ENCODE data around the gene MRAP2. TPM values are rescaled to one million over a fixed set of nuclear protein-coding genes. Genes with fewer than 3 reads are reported as not detected.

The MRAP2 gene
- total RNA-seq, 2 donors from 2014 or later = 10.6 to 11.5 TPM

- H3K36me3 ChIP-seq = no peaks in the 10 kb centered on the region
- no peak overlapping the region for H3K27ac ChIP-seq
- intact Hi-C loops (cut with DNase I) = no loop called here
- DNase-seq (ENCODE audit: low spot score) = no peak
- H3K9me3 ChIP-seq = no peaks in the 10 kb centered on the region
- no peaks in the 10 kb centered on the region for H3K4me1 ChIP-seq (replicated peaks)
- WGBS = 88% methylated on average over 4 of the region's 4 CpGs
- no peak overlapping the region for H3K4me3 ChIP-seq
- H3K27me3 ChIP-seq (replicated peaks; ENCODE audit: insufficient read depth) = no peaks in the 10 kb centered on the region
- TF ChIP-seq POLR2AphosphoS5 (IDR thresholded peaks at IDR 0.05) (no peak), CTCF (IDR thresholded peaks at IDR 0.05) (no peak), POLR2A (IDR thresholded peaks at IDR 0.05) (no peak)
Observed at GRCh38 chr6:84003654-84004053, 29.9 kb upstream of the MRAP2 start.

GRCh38 chr6:84007871-84008270, 25.7 kb upstream of the MRAP2 start:
- H3K36me3 ChIP-seq = no peaks in the 10 kb centered on the region
- intact Hi-C loops (cut with DNase I) = no loop called here
- no peak overlapping the region for H3K27ac ChIP-seq
- TF ChIP-seq POLR2AphosphoS5 (IDR thresholded peaks at IDR 0.05) = no peak
- TF ChIP-seq CTCF (IDR thresholded peaks at IDR 0.05) = no peak
- no peak for TF ChIP-seq POLR2A (IDR thresholded peaks at IDR 0.05)
- WGBS = 88% methylated on average over 5 of the region's 5 CpGs
- H3K4me1 ChIP-seq (replicated peaks) = no peaks in the 10 kb centered on the region
- H3K27me3 ChIP-seq (replicated peaks; ENCODE audit: insufficient read depth) = no peaks in the 10 kb centered on the region
- DNase-seq (ENCODE audit: low spot score) = no peak
- no peaks in the 10 kb centered on the region for H3K9me3 ChIP-seq
- no peak overlapping the region for H3K4me3 ChIP-seq

GRCh38 chr6:84013354-84013753, 20.2 kb upstream of the MRAP2 start:
- H3K9me3 ChIP-seq = no peaks in the 10 kb centered on the region
- no peak overlapping the region for H3K27ac ChIP-seq
- no peaks in the 10 kb centered on the region for H3K27me3 ChIP-seq (replicated peaks; ENCODE audit: insufficient read depth)
- TF ChIP-seq POLR2AphosphoS5 (IDR thresholded peaks at IDR 0.05) (no peak), POLR2A (IDR thresholded peaks at IDR 0.05) (no peak), CTCF (IDR thresholded peaks at IDR 0.05) (no peak)
- H3K36me3 ChIP-seq = no peaks in the 10 kb centered on the region
- intact Hi-C loops (cut with DNase I) = no loop called here
- no peak overlapping the region for H3K4me3 ChIP-seq
- DNase-seq (ENCODE audit: low spot score) = no peak
- no peaks in the 10 kb centered on the region for H3K4me1 ChIP-seq (replicated peaks)
- 86% methylated on average over 2 of the region's 2 CpGs for WGBS

- Histone ChIP-seq H3K27ac (no peak overlapping the region), H3K9me3 (no peaks in the 10 kb centered on the region), H3K4me3 (no peak overlapping the region), H3K36me3 (no peaks in the 10 kb centered on the region), H3K27me3 (replicated peaks; ENCODE audit: insufficient read depth) (no peaks in the 10 kb centered on the region), H3K4me1 (replicated peaks) (no peaks in the 10 kb centered on the region)
- TF ChIP-seq CTCF (IDR thresholded peaks at IDR 0.05) (no peak), POLR2AphosphoS5 (IDR thresholded peaks at IDR 0.05) (no peak), POLR2A (IDR thresholded peaks at IDR 0.05) (no peak)
- no peak for DNase-seq (ENCODE audit: low spot score)
- 46% methylated on average over 3 of the region's 3 CpGs for WGBS
- intact Hi-C loops (cut with DNase I) = no loop called here
Observed at GRCh38 chr6:84013931-84014330, 19.6 kb upstream of the MRAP2 start.

GRCh38 chr6:84016029-84016428, 17.5 kb upstream of the MRAP2 start:
- Histone ChIP-seq H3K9me3 (no peaks in the 10 kb centered on the region), H3K36me3 (no peaks in the 10 kb centered on the region), H3K27ac (no peak overlapping the region), H3K4me3 (no peak overlapping the region), H3K4me1 (replicated peaks) (no peaks in the 10 kb centered on the region), H3K27me3 (replicated peaks; ENCODE audit: insufficient read depth) (no peaks in the 10 kb centered on the region)
- TF ChIP-seq POLR2A (IDR thresholded peaks at IDR 0.05) (no peak), POLR2AphosphoS5 (IDR thresholded peaks at IDR 0.05) (no peak), CTCF (IDR thresholded peaks at IDR 0.05) (no peak)
- 97% methylated on average over 1 of the region's 1 CpG for WGBS
- intact Hi-C loops (cut with DNase I) = no loop called here
- DNase-seq (ENCODE audit: low spot score) = no peak
